ENCODE data around the gene ZMYM2. TPM values are rescaled to one million over a fixed set of nuclear protein-coding genes. Genes with fewer than 3 reads are reported as not detected.

ZMYM2 gene
- total and polyA plus RNA-seq, 7 donors = 6.7 to 42.8 (median 25.4) TPM

DNA sequence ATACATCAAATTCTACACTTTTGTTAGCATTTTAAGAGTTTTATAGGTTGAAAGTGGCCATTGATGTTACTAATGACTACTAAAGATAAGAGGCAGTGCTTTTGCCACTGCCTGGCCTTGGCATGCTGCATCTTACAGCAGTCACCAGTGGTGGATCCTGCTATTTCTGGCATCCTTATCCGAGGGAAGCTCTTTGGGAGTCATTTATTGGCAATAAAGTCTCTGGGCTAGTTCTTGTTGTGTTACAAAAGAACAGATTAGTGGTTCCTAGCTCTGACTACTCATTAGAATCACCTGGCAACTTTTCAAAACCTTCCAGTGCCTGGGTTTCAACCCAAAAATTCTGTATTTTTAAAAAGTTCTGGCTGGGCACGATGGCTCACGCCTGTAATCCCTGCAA lies 94.5 kb downstream of the ZMYM2 start:
- intact Hi-C loops (cut with DNase I) = no loop called here
- no peak for DNase-seq
- Histone ChIP-seq H3K9me3 (no peaks in the 10 kb centered on the region), H3K4me1 (no peaks in the 10 kb centered on the region), H3K27me3 (ENCODE audit: insufficient read depth in 3 of 3, low read length in 2 of 3) (no peaks in the 10 kb centered on the region), H3K27ac (no peak overlapping the region), H3K36me3 (ENCODE audit: insufficient read depth in 1 of 2, low read depth in 1 of 2) (peaks cover 0 to 57% of the 10 kb centered on the region in 2 donors), H3K4me3 (no peak overlapping the region)
- no peak for ATAC-seq
- 64 to 83% (median 67%) methylated on average over 3 of the region's 3 CpGs for WGBS, 3 donors
- TF ChIP-seq, protein P1, sequence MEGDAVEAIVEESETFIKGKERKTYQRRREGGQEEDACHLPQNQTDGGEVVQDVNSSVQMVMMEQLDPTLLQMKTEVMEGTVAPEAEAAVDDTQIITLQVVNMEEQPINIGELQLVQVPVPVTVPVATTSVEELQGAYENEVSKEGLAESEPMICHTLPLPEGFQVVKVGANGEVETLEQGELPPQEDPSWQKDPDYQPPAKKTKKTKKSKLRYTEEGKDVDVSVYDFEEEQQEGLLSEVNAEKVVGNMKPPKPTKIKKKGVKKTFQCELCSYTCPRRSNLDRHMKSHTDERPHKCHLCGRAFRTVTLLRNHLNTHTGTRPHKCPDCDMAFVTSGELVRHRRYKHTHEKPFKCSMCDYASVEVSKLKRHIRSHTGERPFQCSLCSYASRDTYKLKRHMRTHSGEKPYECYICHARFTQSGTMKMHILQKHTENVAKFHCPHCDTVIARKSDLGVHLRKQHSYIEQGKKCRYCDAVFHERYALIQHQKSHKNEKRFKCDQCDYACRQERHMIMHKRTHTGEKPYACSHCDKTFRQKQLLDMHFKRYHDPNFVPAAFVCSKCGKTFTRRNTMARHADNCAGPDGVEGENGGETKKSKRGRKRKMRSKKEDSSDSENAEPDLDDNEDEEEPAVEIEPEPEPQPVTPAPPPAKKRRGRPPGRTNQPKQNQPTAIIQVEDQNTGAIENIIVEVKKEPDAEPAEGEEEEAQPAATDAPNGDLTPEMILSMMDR (IDR thresholded peaks at IDR 0.05) = no peak

- intact Hi-C loops (cut with DNase I) = no loop called here
- peaks cover 0 to 62% of the 10 kb centered on the region in 2 donors for H3K36me3 ChIP-seq (ENCODE audit: insufficient read depth in 1 of 2, low read depth in 1 of 2)
- WGBS, 3 donors = 63 to 79% (median 71%) methylated on average over 2 of the region's 2 CpGs
- no peak overlapping the region for H3K27ac ChIP-seq
- H3K4me3 ChIP-seq = no peak overlapping the region
- no peak for DNase-seq
- H3K9me3 ChIP-seq = no peaks in the 10 kb centered on the region
- TF ChIP-seq, protein P1 (IDR thresholded peaks at IDR 0.05) = no peak
- no peaks in the 10 kb centered on the region for H3K4me1 ChIP-seq
- ATAC-seq = no peak
- no peaks in the 10 kb centered on the region for H3K27me3 ChIP-seq (ENCODE audit: insufficient read depth in 3 of 3, low read length in 2 of 3)
These were observed 95.4 kb downstream of the ZMYM2 start for GRCh38 chr13:20053891-20054290.

- no peak for DNase-seq
- no peaks in the 10 kb centered on the region for H3K9me3 ChIP-seq
- ATAC-seq = no peak
- H3K27me3 ChIP-seq (ENCODE audit: insufficient read depth in 3 of 3, low read length in 2 of 3) = no peaks in the 10 kb centered on the region
- TF ChIP-seq, protein P1 (IDR thresholded peaks at IDR 0.05) = no peak
- intact Hi-C loops (cut with DNase I) = no loop called here
- 74 to 84% (median 77%) methylated on average over 2 of the region's 2 CpGs for WGBS, 3 donors
- no peak overlapping the region for H3K27ac ChIP-seq
- H3K36me3 ChIP-seq (ENCODE audit: insufficient read depth in 1 of 2, low read depth in 1 of 2) = peaks cover 2 to 69% of the 10 kb centered on the region in 2 donors
- no peak overlapping the region for H3K4me3 ChIP-seq
- no peaks in the 10 kb centered on the region for H3K4me1 ChIP-seq
These were observed 96.1 kb downstream of the ZMYM2 start for GRCh38 chr13:20054586-20054985.

DNA sequence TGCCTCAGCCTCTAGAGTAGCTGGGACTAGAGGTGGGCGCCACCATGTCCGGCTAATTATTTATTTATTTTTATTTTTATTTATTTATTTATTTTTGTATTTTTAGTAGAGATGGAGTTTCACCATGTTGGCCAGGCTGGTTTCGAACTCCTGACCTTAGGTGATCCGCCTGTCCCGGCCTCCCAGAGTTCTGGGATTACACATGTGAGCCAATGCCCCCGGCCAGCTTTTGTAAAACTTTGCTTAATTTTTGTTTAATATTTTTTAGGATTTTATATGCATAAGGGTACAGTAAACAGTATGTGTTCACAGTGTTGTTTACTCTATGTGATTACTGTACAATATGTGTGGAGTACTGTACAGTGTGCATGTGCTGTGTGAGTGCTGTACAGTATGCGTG lies 98.7 kb downstream of the ZMYM2 start:
- ATAC-seq (no peak), DNase-seq (no peak)
- 88 to 97% (median 95%) methylated on average over 7 of the region's 7 CpGs for WGBS, 3 donors
- TF ChIP-seq, protein P1 (IDR thresholded peaks at IDR 0.05) = no peak
- H3K27me3 ChIP-seq (ENCODE audit: insufficient read depth in 3 of 3, low read length in 2 of 3) = no peaks in the 10 kb centered on the region
- no peaks in the 10 kb centered on the region for H3K4me1 ChIP-seq
- H3K4me3 ChIP-seq = no peak overlapping the region
- H3K9me3 ChIP-seq = no peaks in the 10 kb centered on the region
- intact Hi-C loops (cut with DNase I) = no loop called here
- no peak overlapping the region for H3K27ac ChIP-seq
- H3K36me3 ChIP-seq (ENCODE audit: insufficient read depth in 1 of 2, low read depth in 1 of 2) = peaks cover 7 to 87% of the 10 kb centered on the region in 2 donors

DNA sequence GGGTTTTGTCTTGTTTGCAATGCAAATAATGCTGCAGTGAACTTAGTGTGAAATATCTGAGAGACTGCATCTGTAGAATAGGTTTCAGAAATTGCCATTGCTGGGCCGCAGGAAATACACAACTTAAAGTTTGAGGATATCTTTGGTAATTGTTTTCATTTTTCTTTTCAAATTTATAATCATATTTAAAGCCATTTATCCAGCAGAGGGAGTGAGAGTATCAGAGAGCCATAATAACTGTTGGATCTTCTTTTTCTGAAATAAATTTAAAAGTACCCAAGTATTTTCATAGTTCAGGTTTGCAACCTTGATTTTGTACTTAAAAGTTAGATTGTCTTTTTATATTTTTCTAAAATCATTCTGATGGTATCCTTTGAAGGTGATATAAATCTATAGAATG lies 99.4 kb downstream of the ZMYM2 start:
- no peaks in the 10 kb centered on the region for H3K4me1 ChIP-seq
- 94 to 100% (median 95%) methylated on average over 1 of the region's 1 CpG for WGBS, 3 donors
- H3K4me3 ChIP-seq = no peak overlapping the region
- H3K27me3 ChIP-seq (ENCODE audit: insufficient read depth in 3 of 3, low read length in 2 of 3) = no peaks in the 10 kb centered on the region
- H3K9me3 ChIP-seq = no peaks in the 10 kb centered on the region
- peaks cover 7 to 88% of the 10 kb centered on the region in 2 donors for H3K36me3 ChIP-seq (ENCODE audit: insufficient read depth in 1 of 2, low read depth in 1 of 2)
- DNase-seq (no peak), ATAC-seq (no peak)
- no peak overlapping the region for H3K27ac ChIP-seq
- intact Hi-C loops (cut with DNase I) = no loop called here
- TF ChIP-seq, protein P1 (IDR thresholded peaks at IDR 0.05) = peak; percentile 13

Measured in psoas muscle (tissue), 8 donors.